Right cardiac atrium (tissue), 5 donors: ENCODE data around the gene MET. TPM values are rescaled to one million over a fixed set of nuclear protein-coding genes. Genes with fewer than 3 reads are reported as not detected.
"Not testable (repeated sequence)": the region's sequence is repeated elsewhere in the genome, so short reads cannot be mapped to it uniquely, and the experiment has no call there.

Experiments used
- ATAC-seq, 2 donors: fragments of 200-7000 bp; cut with Tn5 transposase; one replicate each; pipeline versions ENCODE4 v1.8.0 to v1.9.1; 2020; ENCODE audit warnings: moderate library complexity in 2 of 2, mild to moderate bottlenecking in 1 of 2
- DNase-seq, 3 donors: peaks; one replicate each; pipeline ENCODE4 v3.0.0-alpha.2; 2020
- H3K27ac ChIP-seq: one replicate; pipeline ENCODE4 v1.5.1; 2013; ENCODE audit warnings: mild to moderate bottlenecking, low read length, control low read depth, moderate library complexity
- H3K27me3 ChIP-seq: one replicate; pipeline ENCODE4 v1.6.1; 2013; ENCODE audit not compliant: control insufficient read depth, insufficient read depth
- H3K4me1 ChIP-seq: one replicate; pipeline ENCODE4 v1.6.1; 2013; ENCODE audit warnings: low read length; ENCODE audit not compliant: control insufficient read depth, insufficient read depth
- H3K4me3 ChIP-seq: one replicate; pipeline ENCODE4 v1.5.1; 2013; ENCODE audit warnings: low read length, control low read depth
- H3K9me3 ChIP-seq: one replicate; pipeline ENCODE4 v1.6.1; 2013; ENCODE audit warnings: low read length; ENCODE audit not compliant: control insufficient read depth
- WGBS: extraction: QIAGEN DNeasy Blood & Tissue Kit; methylation state at CpG from one replicate; pipeline ENCODE4 v1.1.7; 2013; 5-methylcytosine and 5-hydroxymethylcytosine counted together
- intact Hi-C, 4 donors: fragments of 100-400 bp; cut with DNase I; formaldehyde crosslinking; loops; one replicate each; pipeline versions ENCODE4 v1.11.0 to v1.14.0; 2022 to 2023
- polyA plus RNA-seq: library from polyadenylated mRNA; stranded (reverse); fragments of 200-250 nt; gene quantifications from one replicate; pipeline ENCODE4 v1.2.3, GENCODE V29; 2013
- total RNA-seq, 4 donors: library from RNA; stranded (reverse); fragmentation: NEBNext Ultra II Directional; extraction: Animal tissue kit (Norgen Biotek cat#: 25700); gene quantifications; one replicate each; pipeline ENCODE4 v1.2.1, GENCODE V29; 2021
- donor health status: healthy with polysubstance abuse.
- donor health status: DM: no; HTN: yes; CAD: no.
- donor health status: DM: no; HTN: no; CAD: no.
- donor health status: DM: no; HTN: yes; CAD: no; lungs with severe emphysema.
- donor health status: DM: yes; HTN: yes; CAD: no.

MET gene
- total and polyA plus RNA-seq, 5 donors: 4.1 to 20.0 (median 13.3) TPM

GRCh38 chr7:116815041-116815440 lies 143.0 kb downstream of the MET start:
- 71% methylated on average over 3 of the region's 3 CpGs for WGBS
- no peak overlapping the region for H3K27ac ChIP-seq
- no peaks in the 10 kb centered on the region for H3K4me1 ChIP-seq
- no peak for DNase-seq
- no peak overlapping the region for H3K4me3 ChIP-seq
- ATAC-seq: no peak
- H3K27me3 ChIP-seq: no peaks in the 10 kb centered on the region
- intact Hi-C loops: loop anchor here in 2 of 4 donors (10.0 kb wide), 2 partner anchors 560 to 640 kb away; no protein-coding TSS in a partner anchor
- no peaks in the 10 kb centered on the region for H3K9me3 ChIP-seq

- Histone ChIP-seq H3K4me1 (no peaks in the 10 kb centered on the region), H3K27ac (no peak overlapping the region), H3K4me3 (no peak overlapping the region), H3K9me3 (no peaks in the 10 kb centered on the region), H3K27me3 (no peaks in the 10 kb centered on the region)
- 93% methylated on average over 3 of the region's 3 CpGs for WGBS
- ATAC-seq: no peak
- intact Hi-C loops: no loop called here
- no peak for DNase-seq
Measured at GRCh38 chr7:116820149-116820548, 148.2 kb downstream of the MET start.

GRCh38 chr7:116821647-116822046 lies 149.7 kb downstream of the MET start:
- H3K9me3 ChIP-seq, H3K27me3 ChIP-seq, H3K27ac ChIP-seq, intact Hi-C loops, H3K4me3 ChIP-seq, ATAC-seq, DNase-seq, H3K4me1 ChIP-seq: not testable (repeated sequence)
- 97% methylated on average over 4 of the region's 4 CpGs for WGBS

GRCh38 chr7:116824449-116824848 lies 152.5 kb downstream of the MET start:
- no peaks in the 10 kb centered on the region for H3K4me1 ChIP-seq
- H3K27ac ChIP-seq: no peak overlapping the region
- H3K9me3 ChIP-seq: no peaks in the 10 kb centered on the region
- intact Hi-C loops: no loop called here
- H3K27me3 ChIP-seq: no peaks in the 10 kb centered on the region
- no peak overlapping the region for H3K4me3 ChIP-seq
- no peak for ATAC-seq
- no peak for DNase-seq

GRCh38 chr7:116828281-116828680 lies 156.3 kb downstream of the MET start:
- Histone ChIP-seq H3K27ac (no peak overlapping the region), H3K4me3 (no peak overlapping the region), H3K27me3 (no peaks in the 10 kb centered on the region), H3K9me3 (no peaks in the 10 kb centered on the region), H3K4me1 (no peaks in the 10 kb centered on the region)
- DNase-seq: no peak
- intact Hi-C loops: no loop called here
- ATAC-seq: no peak
- WGBS: 93% methylated on average over 4 of the region's 4 CpGs

- intact Hi-C loops: no loop called here
Measured at GRCh38 chr7:116829041-116829440, 157.0 kb downstream of the MET start.

GRCh38 chr7:116829493-116829892 lies 157.5 kb downstream of the MET start:
- intact Hi-C loops: no loop called here
- Histone ChIP-seq H3K27ac (no peak overlapping the region), H3K4me1 (no peaks in the 10 kb centered on the region), H3K4me3 (no peak overlapping the region), H3K27me3 (no peaks in the 10 kb centered on the region), H3K9me3 (no peaks in the 10 kb centered on the region)
- no peak for DNase-seq
- ATAC-seq: no peak

More at GRCh38 chr7:116829041-116829440, 157.0 kb downstream of the MET start:
- no peaks in the 10 kb centered on the region for H3K27me3 ChIP-seq
- no peak for DNase-seq
- H3K27ac ChIP-seq: no peak overlapping the region
- H3K4me3 ChIP-seq: no peak overlapping the region
- no peaks in the 10 kb centered on the region for H3K9me3 ChIP-seq
- WGBS: 79% methylated on average over 3 of the region's 3 CpGs
- ATAC-seq: no peak
- H3K4me1 ChIP-seq: no peaks in the 10 kb centered on the region

GRCh38 chr7:116832692-116833091 lies 160.7 kb downstream of the MET start:
- Histone ChIP-seq H3K4me3 (no peak overlapping the region), H3K9me3 (no peaks in the 10 kb centered on the region), H3K4me1 (no peaks in the 10 kb centered on the region), H3K27me3 (no peaks in the 10 kb centered on the region), H3K27ac (no peak overlapping the region)
- 72% methylated on average over 2 of the region's 2 CpGs for WGBS
- DNase-seq: no peak
- no peak for ATAC-seq
- intact Hi-C loops: no loop called here

GRCh38 chr7:116834815-116835504 lies 163.0 kb downstream of the MET start:
- peak in 1 of 3 donors; percentile 47 for DNase-seq
- H3K27me3 ChIP-seq: no peaks in the 10 kb centered on the region
- intact Hi-C loops: no loop called here
- no peak overlapping the region for H3K4me3 ChIP-seq
- no peaks in the 10 kb centered on the region for H3K9me3 ChIP-seq
- H3K4me1 ChIP-seq: no peaks in the 10 kb centered on the region
- 49% methylated on average over 9 of the region's 9 CpGs for WGBS
- peak; percentile 48 to 64 for ATAC-seq
- no peak overlapping the region for H3K27ac ChIP-seq

- WGBS: 46% methylated on average over 2 of the region's 2 CpGs
- no peaks in the 10 kb centered on the region for H3K9me3 ChIP-seq
- no peak for DNase-seq
- H3K4me3 ChIP-seq: no peak overlapping the region
- no peaks in the 10 kb centered on the region for H3K27me3 ChIP-seq
- H3K4me1 ChIP-seq: no peaks in the 10 kb centered on the region
- ATAC-seq: peak; percentile 45 to 75
- intact Hi-C loops: no loop called here
- H3K27ac ChIP-seq: no peak overlapping the region
Measured at GRCh38 chr7:116836048-116836447, 164.1 kb downstream of the MET start.

- H3K4me3 ChIP-seq: no peak overlapping the region
- DNase-seq: no peak
- no peaks in the 10 kb centered on the region for H3K9me3 ChIP-seq
- H3K4me1 ChIP-seq: no peaks in the 10 kb centered on the region
- H3K27me3 ChIP-seq: no peaks in the 10 kb centered on the region
- 91% methylated on average over 4 of the region's 4 CpGs for WGBS
- H3K27ac ChIP-seq: no peak overlapping the region
- ATAC-seq: no peak
- intact Hi-C loops: no loop called here
Measured at GRCh38 chr7:116836911-116837310, 164.9 kb downstream of the MET start.

- no peak for DNase-seq
- 83% methylated on average over 3 of the region's 3 CpGs for WGBS
Measured at GRCh38 chr7:116837586-116837985, 165.6 kb downstream of the MET start.

More at GRCh38 chr7:116837586-116837985, 165.6 kb downstream of the MET start:
- Histone ChIP-seq H3K4me1 (no peaks in the 10 kb centered on the region), H3K9me3 (no peaks in the 10 kb centered on the region), H3K27ac (no peak overlapping the region), H3K27me3 (no peaks in the 10 kb centered on the region), H3K4me3 (no peak overlapping the region)
- no peak for ATAC-seq
- intact Hi-C loops: no loop called here
